Mucosa of stomach (tissue), 1 donor: ENCODE results near the gene CSNK1D.

Experiments
- H3K27me3 ChIP-seq: one replicate; pipeline ENCODE4 v1.7.0; 2013; ENCODE audit warnings: mild to moderate bottlenecking, low read length; ENCODE audit not compliant: control insufficient read depth, insufficient read depth
- H3K36me3 ChIP-seq: one replicate; pipeline ENCODE4 v1.7.0; 2013; ENCODE audit warnings: low read length; ENCODE audit not compliant: control insufficient read depth, insufficient read depth
- H3K4me1 ChIP-seq: one replicate; pipeline ENCODE4 v1.7.0; 2013; ENCODE audit warnings: mild to moderate bottlenecking, low read length; ENCODE audit not compliant: control insufficient read depth, insufficient read depth
- H3K4me3 ChIP-seq: one replicate; pipeline ENCODE4 v1.7.0; 2013; ENCODE audit warnings: low read length
- H3K9ac ChIP-seq: one replicate; pipeline ENCODE4 v1.7.0; 2013; ENCODE audit warnings: mild to moderate bottlenecking, low read length, moderate library complexity
- H3K9me3 ChIP-seq: one replicate; pipeline ENCODE4 v1.7.0; 2013; ENCODE audit warnings: mild to moderate bottlenecking, low read length, moderate library complexity; ENCODE audit not compliant: control insufficient read depth
- donor health status: Pancreatic carcinoma.

CSNK1D gene

GRCh38 chr17:82297714-82298537 lies 24.4 kb upstream of the CSNK1D start:
- Histone ChIP-seq H3K4me3 (peak overlapping the region; percentile 69), H3K9ac (peak overlapping the region; percentile 78), H3K9me3 (no peaks in the 10 kb centered on the region), H3K36me3 (no peaks in the 10 kb centered on the region), H3K4me1 (peaks cover 55% of the 10 kb centered on the region), H3K27me3 (no peaks in the 10 kb centered on the region)

GRCh38 chr17:82297280-82297713 lies 23.8 kb upstream of the CSNK1D start:
- Histone ChIP-seq H3K4me3 (peak overlapping the region; percentile 69), H3K27me3 (no peaks in the 10 kb centered on the region), H3K4me1 (peaks cover 55% of the 10 kb centered on the region), H3K9me3 (no peaks in the 10 kb centered on the region), H3K9ac (peak overlapping the region; percentile 78), H3K36me3 (no peaks in the 10 kb centered on the region)

- Histone ChIP-seq H3K4me1 (peaks cover 55% of the 10 kb centered on the region), H3K36me3 (no peaks in the 10 kb centered on the region), H3K4me3 (no peak overlapping the region), H3K27me3 (no peaks in the 10 kb centered on the region), H3K9me3 (no peaks in the 10 kb centered on the region), H3K9ac (peak overlapping the region; percentile 3)
Observed at GRCh38 chr17:82296511-82297279, 23.2 kb upstream of the CSNK1D start.

GRCh38 chr17:82295472-82295814 lies 21.9 kb upstream of the CSNK1D start:
- H3K27me3 ChIP-seq: no peaks in the 10 kb centered on the region
- no peaks in the 10 kb centered on the region for H3K36me3 ChIP-seq
- peak overlapping the region; percentile 3 for H3K9ac ChIP-seq
- no peak overlapping the region for H3K4me3 ChIP-seq
- H3K4me1 ChIP-seq: peaks cover 55% of the 10 kb centered on the region
- H3K9me3 ChIP-seq: no peaks in the 10 kb centered on the region

GRCh38 chr17:82294064-82294773 lies 20.7 kb upstream of the CSNK1D start:
- Histone ChIP-seq H3K4me1 (peaks cover 56% of the 10 kb centered on the region), H3K9ac (no peak overlapping the region), H3K9me3 (no peaks in the 10 kb centered on the region), H3K27me3 (no peaks in the 10 kb centered on the region), H3K4me3 (no peak overlapping the region), H3K36me3 (no peaks in the 10 kb centered on the region)

- Histone ChIP-seq H3K27me3 (no peaks in the 10 kb centered on the region), H3K9ac (peak overlapping the region; percentile 95), H3K36me3 (no peaks in the 10 kb centered on the region), H3K4me1 (peaks cover 57% of the 10 kb centered on the region), H3K9me3 (no peaks in the 10 kb centered on the region), H3K4me3 (peak overlapping the region; percentile 80)
Observed at GRCh38 chr17:82292251-82293154, 19.0 kb upstream of the CSNK1D start.

GRCh38 chr17:82291582-82292250 lies 18.2 kb upstream of the CSNK1D start:
- H3K4me3 ChIP-seq: peak overlapping the region; percentile 80
- peaks cover 56% of the 10 kb centered on the region for H3K4me1 ChIP-seq
- H3K9ac ChIP-seq: peak overlapping the region; percentile 95
- no peaks in the 10 kb centered on the region for H3K27me3 ChIP-seq
- no peaks in the 10 kb centered on the region for H3K36me3 ChIP-seq
- no peaks in the 10 kb centered on the region for H3K9me3 ChIP-seq

GRCh38 chr17:82287868-82288801 lies 14.6 kb upstream of the CSNK1D start:
- Histone ChIP-seq H3K36me3 (no peaks in the 10 kb centered on the region), H3K9me3 (no peaks in the 10 kb centered on the region), H3K4me3 (peak overlapping the region; percentile 18), H3K4me1 (peaks cover 35% of the 10 kb centered on the region), H3K9ac (peak overlapping the region; percentile 41), H3K27me3 (no peaks in the 10 kb centered on the region)

- no peaks in the 10 kb centered on the region for H3K27me3 ChIP-seq
- H3K4me1 ChIP-seq: peaks cover 43% of the 10 kb centered on the region
- H3K9me3 ChIP-seq: no peaks in the 10 kb centered on the region
- peak overlapping the region; percentile 41 for H3K9ac ChIP-seq
- peak overlapping the region; percentile 18 for H3K4me3 ChIP-seq
- H3K36me3 ChIP-seq: no peaks in the 10 kb centered on the region
Observed at GRCh38 chr17:82287013-82287867, 13.7 kb upstream of the CSNK1D start.

GRCh38 chr17:82285141-82285540 lies 11.6 kb upstream of the CSNK1D start:
- Histone ChIP-seq H3K9ac (no peak overlapping the region), H3K27me3 (no peaks in the 10 kb centered on the region), H3K36me3 (no peaks in the 10 kb centered on the region), H3K9me3 (no peaks in the 10 kb centered on the region), H3K4me3 (no peak overlapping the region), H3K4me1 (peaks cover 56% of the 10 kb centered on the region)
